ENCODE measurements around the gene NUDT1.

GRCh38 chr7:2224491-2224928 lies 17.5 kb upstream of the NUDT1 start:
- no peak for TF ChIP-seq CTCF (IDR thresholded peaks at IDR 0.05 in 2 of 3, conservative IDR thresholded peaks at IDR 0.05 in 1 of 3; ENCODE audit: borderline replicate concordance in 1 of 3, insufficient read depth in 1 of 3, low read depth in 2 of 3, low read length in 2 of 3)
- TF ChIP-seq SIN3A (IDR thresholded peaks at IDR 0.05; ENCODE audit: low read depth) = no peak
- TF ChIP-seq SRF (IDR thresholded peaks at IDR 0.05; ENCODE audit: low read depth) = no peak
- no peak for TF ChIP-seq EGR1 (IDR thresholded peaks at IDR 0.05; ENCODE audit: low read depth)
- no peak for TF ChIP-seq REST (IDR thresholded peaks at IDR 0.05; ENCODE audit: low read depth)
- no peak for TF ChIP-seq EZH2 (IDR thresholded peaks at IDR 0.05)
- TF ChIP-seq ZNF274 (IDR thresholded peaks at IDR 0.05; ENCODE audit: low read depth, low read length) = no peak
- no peak for TF ChIP-seq MAX (IDR thresholded peaks at IDR 0.05)
- TF ChIP-seq RAD21 (IDR thresholded peaks at IDR 0.05; ENCODE audit: low read depth) = no peak
- TF ChIP-seq POLR2A (IDR thresholded peaks at IDR 0.05; ENCODE audit: borderline replicate concordance, extremely low read depth, insufficient read depth, insufficient read length) = no peak
